HCT116 (cell line): ENCODE measurements around the gene HOXB7. TPM values are rescaled to one million over a fixed set of nuclear protein-coding genes. Genes with fewer than 3 reads are reported as not detected.

Experiments
- CBX3 ChIP-seq: IDR thresholded peaks from 2 replicates; pipeline ENCODE4 v1.6.1; 2012; ENCODE audit warnings: low read depth
- CEBPB ChIP-seq: IDR thresholded peaks from 2 replicates; pipeline ENCODE4 v1.6.1; 2012; ENCODE audit warnings: low read depth
- EGR1 ChIP-seq: IDR thresholded peaks from 2 replicates; pipeline ENCODE4 v1.6.1; 2012; ENCODE audit warnings: low read depth
- EZH2phosphoT487 ChIP-seq: fragments of 200-600 bp; IDR thresholded peaks from 2 replicates; pipeline ENCODE4 v1.6.1; 2018; ENCODE audit warnings: antibody characterized with exemption, borderline replicate concordance
- FOSL1 ChIP-seq: IDR thresholded peaks from 2 replicates; pipeline ENCODE4 v1.6.1; 2012; ENCODE audit warnings: low read depth
- JUND ChIP-seq: IDR thresholded peaks from 2 replicates; pipeline ENCODE4 v1.6.1; 2012
- MAX ChIP-seq: IDR thresholded peaks from 2 replicates; pipeline ENCODE4 v1.6.1; 2012
- SP1 ChIP-seq: IDR thresholded peaks from 2 replicates; pipeline ENCODE4 v1.6.1; 2012; ENCODE audit warnings: low read depth
- SRF ChIP-seq: IDR thresholded peaks from 2 replicates; pipeline ENCODE4 v1.6.1; 2012; ENCODE audit warnings: low read depth
- TCF7L2 ChIP-seq: IDR thresholded peaks from 2 replicates; pipeline ENCODE4 v1.7.0; 2011; ENCODE audit warnings: borderline replicate concordance, inconsistent platforms; ENCODE audit not compliant: insufficient read depth, insufficient read length; ENCODE audit errors: extremely low read depth
- YY1 ChIP-seq: IDR thresholded peaks from 2 replicates; pipeline ENCODE4 v1.6.1; 2011; ENCODE audit warnings: low read length, low read depth, moderate library complexity, mild to moderate bottlenecking; ENCODE audit not compliant: insufficient replicate concordance; ENCODE audit errors: extremely low read depth
- ZFX ChIP-seq: fragments of 450-650 bp; IDR thresholded peaks from 2 replicates; pipeline ENCODE4 v1.6.1; 2017
- total RNA-seq: library from RNA; stranded (reverse); gene quantifications from one replicate; pipeline ENCODE4 v1.2.1, GENCODE V29; 2021; ENCODE audit not compliant: unreplicated experiment
- TF ChIP-seq, protein P1 (sequence below): IDR thresholded peaks from 2 replicates; pipeline ENCODE4 v1.6.1; 2012; ENCODE audit warnings: low read depth

Gene HOXB7
- total RNA-seq, 1 experiment from 2014 or later, result 33.6 TPM

GRCh38 chr17:48642059-48642842 lies 31.4 kb upstream of the HOXB7 start (continued):
- TF ChIP-seq, protein P1, sequence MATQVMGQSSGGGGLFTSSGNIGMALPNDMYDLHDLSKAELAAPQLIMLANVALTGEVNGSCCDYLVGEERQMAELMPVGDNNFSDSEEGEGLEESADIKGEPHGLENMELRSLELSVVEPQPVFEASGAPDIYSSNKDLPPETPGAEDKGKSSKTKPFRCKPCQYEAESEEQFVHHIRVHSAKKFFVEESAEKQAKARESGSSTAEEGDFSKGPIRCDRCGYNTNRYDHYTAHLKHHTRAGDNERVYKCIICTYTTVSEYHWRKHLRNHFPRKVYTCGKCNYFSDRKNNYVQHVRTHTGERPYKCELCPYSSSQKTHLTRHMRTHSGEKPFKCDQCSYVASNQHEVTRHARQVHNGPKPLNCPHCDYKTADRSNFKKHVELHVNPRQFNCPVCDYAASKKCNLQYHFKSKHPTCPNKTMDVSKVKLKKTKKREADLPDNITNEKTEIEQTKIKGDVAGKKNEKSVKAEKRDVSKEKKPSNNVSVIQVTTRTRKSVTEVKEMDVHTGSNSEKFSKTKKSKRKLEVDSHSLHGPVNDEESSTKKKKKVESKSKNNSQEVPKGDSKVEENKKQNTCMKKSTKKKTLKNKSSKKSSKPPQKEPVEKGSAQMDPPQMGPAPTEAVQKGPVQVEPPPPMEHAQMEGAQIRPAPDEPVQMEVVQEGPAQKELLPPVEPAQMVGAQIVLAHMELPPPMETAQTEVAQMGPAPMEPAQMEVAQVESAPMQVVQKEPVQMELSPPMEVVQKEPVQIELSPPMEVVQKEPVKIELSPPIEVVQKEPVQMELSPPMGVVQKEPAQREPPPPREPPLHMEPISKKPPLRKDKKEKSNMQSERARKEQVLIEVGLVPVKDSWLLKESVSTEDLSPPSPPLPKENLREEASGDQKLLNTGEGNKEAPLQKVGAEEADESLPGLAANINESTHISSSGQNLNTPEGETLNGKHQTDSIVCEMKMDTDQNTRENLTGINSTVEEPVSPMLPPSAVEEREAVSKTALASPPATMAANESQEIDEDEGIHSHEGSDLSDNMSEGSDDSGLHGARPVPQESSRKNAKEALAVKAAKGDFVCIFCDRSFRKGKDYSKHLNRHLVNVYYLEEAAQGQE, result no peak
- TF ChIP-seq MAX (no peak), TCF7L2 (no peak), CBX3 (no peak), CEBPB (no peak), EGR1 (no peak), SP1 (no peak), YY1 (no peak), EZH2phosphoT487 (no peak), FOSL1 (no peak), JUND (no peak), ZFX (no peak), SRF (no peak)
